GM12872 (cell line): ENCODE measurements around the gene CGB5.
A peak's percentile ranks its signal among the peaks of the same experiment; 100 is the strongest.

ENCODE experiments used
- TF ChIP-seq, protein P1 (sequence below): IDR thresholded peaks from 3 replicates; pipeline ENCODE4 v1.5.1; 2011; ENCODE audit warnings: low read depth, mild to moderate bottlenecking, low read length, moderate library complexity; ENCODE audit not compliant: insufficient read depth

Gene CGB5

DNA sequence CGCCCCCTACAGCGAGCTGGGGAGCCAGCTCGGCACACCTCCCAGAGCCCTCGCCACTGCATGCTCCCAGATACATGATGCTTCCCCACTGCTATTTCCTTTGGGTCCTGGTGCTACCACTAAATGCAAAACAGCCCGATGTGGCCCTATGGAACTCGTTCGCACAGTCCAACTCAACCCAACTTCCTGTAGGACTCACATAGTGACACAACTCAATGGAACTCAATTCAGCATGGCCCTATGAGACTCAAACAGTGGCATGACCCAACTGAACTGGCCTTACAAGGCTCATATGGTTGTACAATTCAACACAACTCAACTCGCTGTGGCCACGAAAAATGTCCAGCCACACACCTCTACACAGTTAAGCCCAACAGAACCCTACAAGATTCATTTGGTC is 25.4 kb downstream of the CGB5 start:
- TF ChIP-seq, protein P1, sequence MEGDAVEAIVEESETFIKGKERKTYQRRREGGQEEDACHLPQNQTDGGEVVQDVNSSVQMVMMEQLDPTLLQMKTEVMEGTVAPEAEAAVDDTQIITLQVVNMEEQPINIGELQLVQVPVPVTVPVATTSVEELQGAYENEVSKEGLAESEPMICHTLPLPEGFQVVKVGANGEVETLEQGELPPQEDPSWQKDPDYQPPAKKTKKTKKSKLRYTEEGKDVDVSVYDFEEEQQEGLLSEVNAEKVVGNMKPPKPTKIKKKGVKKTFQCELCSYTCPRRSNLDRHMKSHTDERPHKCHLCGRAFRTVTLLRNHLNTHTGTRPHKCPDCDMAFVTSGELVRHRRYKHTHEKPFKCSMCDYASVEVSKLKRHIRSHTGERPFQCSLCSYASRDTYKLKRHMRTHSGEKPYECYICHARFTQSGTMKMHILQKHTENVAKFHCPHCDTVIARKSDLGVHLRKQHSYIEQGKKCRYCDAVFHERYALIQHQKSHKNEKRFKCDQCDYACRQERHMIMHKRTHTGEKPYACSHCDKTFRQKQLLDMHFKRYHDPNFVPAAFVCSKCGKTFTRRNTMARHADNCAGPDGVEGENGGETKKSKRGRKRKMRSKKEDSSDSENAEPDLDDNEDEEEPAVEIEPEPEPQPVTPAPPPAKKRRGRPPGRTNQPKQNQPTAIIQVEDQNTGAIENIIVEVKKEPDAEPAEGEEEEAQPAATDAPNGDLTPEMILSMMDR = no peak

- TF ChIP-seq, protein P1 = no peak
These were observed 26.8 kb downstream of the CGB5 start for GRCh38 chr19:49070416-49070815.

- TF ChIP-seq, protein P1 = no peak
These were observed 28.4 kb downstream of the CGB5 start for GRCh38 chr19:49071860-49072547.

DNA sequence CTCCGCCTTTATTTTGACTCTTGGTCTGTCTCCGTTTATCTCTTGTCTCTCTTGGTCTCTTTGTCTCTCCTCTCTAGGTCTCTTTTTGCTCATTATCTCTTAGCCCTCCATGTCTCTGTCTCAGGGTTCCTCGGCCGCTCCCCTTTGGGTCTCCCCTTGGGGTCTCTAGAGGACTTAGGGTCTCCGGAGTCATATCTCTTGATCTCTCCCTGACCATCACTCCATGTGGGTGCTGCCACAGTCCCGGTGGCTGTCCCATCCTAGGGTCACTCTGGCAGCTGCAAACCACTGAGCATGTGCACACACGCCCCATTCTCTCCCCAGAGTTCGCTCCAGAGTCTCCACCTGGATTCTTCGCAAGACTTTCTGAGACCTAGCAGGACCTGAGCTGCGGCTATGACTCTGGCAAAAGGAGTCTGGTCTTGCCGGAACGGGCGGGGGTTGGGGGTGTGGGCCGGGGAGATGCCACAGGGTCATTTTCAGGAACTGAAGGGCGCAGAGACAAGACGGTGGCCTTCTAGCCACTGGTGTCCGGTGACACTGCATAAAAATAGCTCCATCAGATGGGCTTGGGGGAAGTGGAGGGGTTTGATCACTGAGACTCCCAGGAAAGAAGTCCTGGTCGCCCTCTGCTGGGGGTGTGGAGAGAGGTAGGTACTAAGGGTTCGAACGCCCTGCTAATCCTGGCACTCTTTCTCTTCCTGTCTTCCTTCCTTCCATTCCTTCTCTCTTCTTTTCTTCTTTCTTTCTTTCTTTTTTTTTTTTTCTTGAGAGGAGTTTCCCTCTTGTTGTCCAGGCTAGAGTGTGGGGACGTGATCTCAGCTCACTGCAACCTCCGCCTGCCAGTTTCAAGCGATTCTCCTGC is 30.1 kb downstream of the CGB5 start:
- TF ChIP-seq, protein P1 = peak; percentile 45; the same call in 1 of the 3 replicates

GRCh38 chr19:49074869-49075268 is 31.2 kb downstream of the CGB5 start:
- TF ChIP-seq, protein P1 = peak; percentile 66

GRCh38 chr19:49080392-49080791 is 36.7 kb downstream of the CGB5 start:
- TF ChIP-seq, protein P1 = no peak

GRCh38 chr19:49081273-49081672 is 37.6 kb downstream of the CGB5 start:
- TF ChIP-seq, protein P1 = no peak
